Erythroblast (primary cell): ENCODE measurements around the gene SLC25A36.
A peak's percentile ranks its signal among the peaks of the same experiment; 100 is the strongest.
"Not testable (repeated sequence)": the region's sequence is repeated elsewhere in the genome, so short reads cannot be mapped to it uniquely, and the experiment has no call there.

ENCODE experiments used
- DNase-seq, 2 experiments: peaks; one replicate each; lab custom pipeline; 2025; lab: John Stamatoyannopoulos, UW
- GATA1 ChIP-seq: IDR thresholded peaks from 2 replicates; pipeline ENCODE4 v1.6.1; 2011; ENCODE audit warnings: low read depth, mild to moderate bottlenecking, control low read depth, low read length, moderate library complexity
- POLR2A ChIP-seq: IDR thresholded peaks from 2 replicates; pipeline ENCODE4 v1.6.1; 2011; ENCODE audit warnings: mild to moderate bottlenecking, low read length

SLC25A36 gene

DNA sequence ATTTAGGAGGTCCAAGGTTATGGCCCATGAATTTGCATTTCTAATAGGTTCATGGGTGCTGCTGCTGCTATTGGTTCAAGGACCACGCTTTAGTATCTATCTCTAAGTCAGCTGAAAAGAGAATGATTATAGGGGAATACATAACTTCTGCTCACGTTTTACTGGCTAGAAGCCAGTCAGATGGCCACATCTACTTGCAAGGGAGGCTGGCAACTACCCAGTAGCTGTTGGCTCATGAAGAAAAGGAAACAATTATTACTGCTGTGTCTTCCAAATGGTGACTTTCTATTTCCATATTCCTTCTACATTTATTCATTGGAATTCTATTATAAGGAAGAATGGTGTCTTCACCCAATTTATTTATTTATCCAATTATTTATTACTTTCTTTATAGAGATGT is 54.2 kb downstream of the SLC25A36 start:
- DNase-seq: no peak

DNA sequence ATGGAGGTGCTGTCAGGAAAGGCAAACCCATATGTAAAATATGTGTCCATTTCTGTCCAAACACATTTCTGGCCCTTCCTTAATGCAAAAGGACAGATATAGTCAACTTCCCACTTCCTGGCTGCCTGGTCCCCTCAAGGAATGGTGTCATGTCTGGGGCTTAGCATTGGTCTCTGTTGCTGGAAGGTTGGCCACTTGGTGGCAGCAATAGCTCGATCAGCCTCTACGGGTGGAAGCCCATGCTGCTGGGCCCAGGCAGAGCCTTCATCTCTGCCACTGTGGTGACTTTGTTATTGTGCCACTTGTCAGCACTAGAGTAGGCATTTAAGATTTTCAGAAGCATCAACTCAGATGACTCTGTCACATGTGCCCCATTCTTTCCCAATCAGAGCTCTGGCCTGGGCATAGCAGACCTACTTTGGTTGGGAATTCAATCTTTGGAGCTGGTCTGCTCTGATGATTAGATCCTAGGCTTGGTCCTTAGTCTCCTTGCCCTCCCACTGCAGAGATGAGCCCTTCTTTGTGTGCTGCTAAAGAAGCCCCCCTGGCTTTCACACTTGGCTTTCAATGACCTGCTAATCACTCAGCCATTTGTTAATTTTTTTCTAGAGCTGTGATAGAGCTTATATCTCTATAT is 58.5 kb downstream of the SLC25A36 start:
- DNase-seq: peak; percentile 22 to 44
- TF ChIP-seq POLR2A (no peak), GATA1 (no peak)

More for the DNA sequence above, 54.2 kb downstream of the SLC25A36 start:
- no peak for TF ChIP-seq POLR2A
- no peak for TF ChIP-seq GATA1

DNA sequence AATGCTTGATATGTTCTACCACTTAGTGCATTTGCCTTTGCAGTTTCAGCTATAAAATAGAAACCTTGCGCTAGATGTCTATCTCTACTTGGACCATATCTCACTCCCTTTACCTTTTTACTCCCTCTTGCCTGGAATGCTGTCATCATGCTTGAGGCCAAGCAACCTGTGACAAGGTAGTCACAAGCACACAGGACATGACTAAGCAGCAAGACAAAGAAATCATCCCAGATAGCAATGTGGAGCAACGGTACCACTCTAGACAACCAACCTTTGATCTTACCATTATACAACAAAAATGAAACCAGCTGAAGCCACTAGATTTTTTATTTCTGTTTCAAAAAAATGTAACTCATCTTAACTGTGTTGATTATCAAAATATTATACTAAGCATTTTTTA is 59.0 kb downstream of the SLC25A36 start:
- DNase-seq: no peak
- TF ChIP-seq POLR2A (no peak), GATA1 (no peak)

DNA sequence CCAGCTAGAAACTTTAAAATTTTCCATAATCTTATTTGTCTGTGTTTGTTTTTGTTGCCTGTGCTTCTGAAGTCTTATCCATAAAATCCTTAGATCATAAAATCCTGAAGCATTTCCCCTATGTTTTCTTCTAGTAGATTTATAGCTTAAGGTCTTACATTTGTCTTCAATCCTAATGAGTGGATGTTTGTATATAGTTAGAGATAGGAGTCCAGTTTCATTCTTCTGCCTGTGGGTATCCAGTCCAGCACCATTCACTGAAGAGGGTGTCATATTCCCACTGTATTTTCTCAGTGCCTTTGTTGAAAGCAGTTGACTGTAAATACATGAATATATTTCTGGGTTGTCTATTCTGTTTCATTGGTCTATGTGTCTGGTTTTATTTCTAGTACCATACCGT is 64.7 kb downstream of the SLC25A36 start:
- DNase-seq: no peak
- TF ChIP-seq POLR2A (no peak), GATA1 (no peak)

DNA sequence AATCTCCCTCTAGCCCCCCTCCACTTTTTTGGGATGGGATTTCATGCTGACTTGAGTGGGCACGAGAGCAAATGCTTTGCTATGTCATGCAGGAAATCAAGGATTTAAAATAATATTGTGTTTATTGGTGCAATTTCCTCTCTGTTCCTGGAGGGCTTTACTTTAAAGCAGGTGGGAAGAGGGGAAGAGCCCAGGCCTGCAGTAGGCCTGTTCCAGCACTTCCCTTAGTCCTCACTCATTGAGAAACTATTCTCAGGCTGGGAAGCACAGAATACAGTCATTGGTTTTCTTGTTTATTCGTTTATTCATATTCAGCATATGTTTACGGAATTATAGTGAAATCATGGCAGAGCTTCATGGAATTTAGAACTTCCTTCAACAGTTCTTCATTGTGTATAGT is 67.9 kb downstream of the SLC25A36 start:
- TF ChIP-seq GATA1 (no peak), POLR2A (no peak)
- DNase-seq: no peak

DNA sequence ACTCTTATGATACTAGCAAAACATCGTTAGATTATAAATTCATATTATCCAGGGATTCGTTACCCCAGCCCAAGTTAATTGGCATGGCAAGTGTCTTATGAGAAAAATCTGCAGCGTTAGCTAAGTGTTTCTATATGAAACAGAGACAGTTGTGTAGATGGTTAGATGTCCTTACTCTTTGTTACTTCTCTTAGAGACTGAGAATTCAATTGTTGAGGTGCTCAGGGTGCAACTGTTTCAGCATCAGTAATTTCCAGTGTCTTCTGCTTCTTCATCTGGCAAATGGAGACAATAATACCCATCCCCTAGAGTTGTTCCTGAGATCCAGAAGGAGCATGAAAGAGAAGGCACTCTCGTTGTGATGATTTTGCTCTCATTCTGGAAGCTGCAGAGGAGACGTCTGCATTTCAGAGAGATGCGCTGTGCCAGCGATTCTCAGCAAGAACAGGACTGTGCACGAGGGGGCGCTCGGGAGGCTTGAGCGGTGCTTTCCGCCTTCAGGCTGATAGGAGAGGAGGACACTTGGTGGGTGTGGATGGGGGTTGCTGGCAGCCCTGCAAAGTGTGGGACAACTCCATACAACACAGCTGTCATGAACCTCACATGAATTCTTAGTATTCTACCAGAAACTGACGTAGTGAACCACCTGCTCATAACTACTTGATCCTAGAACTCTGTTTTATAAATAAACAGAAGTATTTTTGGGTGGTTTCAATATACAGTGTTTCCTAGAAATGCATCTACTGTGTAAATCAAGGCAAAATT is 69.8 kb downstream of the SLC25A36 start:
- DNase-seq: peak; percentile 56 to 73
- TF ChIP-seq GATA1 (no peak), POLR2A (no peak)

DNA sequence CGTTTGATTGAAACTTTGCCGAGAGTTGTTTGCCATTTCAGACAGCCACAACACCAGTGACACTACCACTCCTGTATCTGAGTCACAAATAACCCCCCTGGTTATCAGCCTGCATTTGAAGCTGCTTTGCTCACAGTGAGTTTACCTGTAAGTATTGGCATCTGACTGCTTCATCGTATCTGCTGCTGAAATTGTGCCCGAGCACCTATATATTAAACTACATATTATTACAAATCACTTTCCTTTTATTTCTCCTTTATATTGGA is 70.3 kb downstream of the SLC25A36 start:
- TF ChIP-seq POLR2A: no peak
- TF ChIP-seq GATA1: no peak

DNA sequence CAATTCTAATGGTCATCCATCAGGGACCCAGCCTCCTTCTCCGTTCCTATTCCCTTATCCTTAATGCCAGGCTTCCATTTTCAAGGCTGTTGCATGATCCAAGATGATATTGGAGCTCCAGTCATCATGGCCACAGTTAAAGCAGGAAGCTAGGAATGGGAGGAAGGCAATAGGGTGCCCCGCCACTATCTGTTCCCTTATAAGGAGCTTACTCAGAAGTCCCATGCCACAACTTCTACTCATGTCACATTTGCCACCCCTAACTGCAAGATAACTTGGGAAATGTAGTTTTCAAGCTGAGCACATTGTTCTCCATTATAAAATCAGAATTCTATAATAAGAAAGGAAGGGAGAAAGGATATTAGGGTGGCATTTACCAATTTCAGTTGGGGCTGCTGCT is 70.9 kb downstream of the SLC25A36 start:
- DNase-seq: no peak
- TF ChIP-seq POLR2A (no peak), GATA1 (no peak)

More for the DNA sequence above, 70.3 kb downstream of the SLC25A36 start:
- no peak for DNase-seq

DNA sequence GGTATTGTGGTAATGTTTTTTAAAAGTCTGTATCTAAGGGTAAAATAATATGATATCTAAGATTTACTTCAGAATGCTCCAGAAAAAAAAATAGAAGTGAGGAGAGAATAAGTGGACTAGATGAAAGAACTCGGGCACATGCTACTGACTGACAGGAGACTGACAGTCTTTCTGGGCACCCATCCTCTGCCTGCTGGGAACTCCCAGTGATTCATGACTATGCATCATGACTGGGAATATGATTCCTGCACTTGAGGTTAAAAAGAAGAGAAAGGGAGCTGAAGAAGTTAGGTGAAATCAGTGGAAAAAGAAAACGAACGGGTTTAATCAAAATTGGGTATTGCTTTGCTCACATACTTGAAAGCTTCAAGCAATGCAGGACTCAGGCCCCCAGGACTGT is 73.8 kb downstream of the SLC25A36 start:
- DNase-seq: no peak
- no peak for TF ChIP-seq POLR2A
- no peak for TF ChIP-seq GATA1

DNA sequence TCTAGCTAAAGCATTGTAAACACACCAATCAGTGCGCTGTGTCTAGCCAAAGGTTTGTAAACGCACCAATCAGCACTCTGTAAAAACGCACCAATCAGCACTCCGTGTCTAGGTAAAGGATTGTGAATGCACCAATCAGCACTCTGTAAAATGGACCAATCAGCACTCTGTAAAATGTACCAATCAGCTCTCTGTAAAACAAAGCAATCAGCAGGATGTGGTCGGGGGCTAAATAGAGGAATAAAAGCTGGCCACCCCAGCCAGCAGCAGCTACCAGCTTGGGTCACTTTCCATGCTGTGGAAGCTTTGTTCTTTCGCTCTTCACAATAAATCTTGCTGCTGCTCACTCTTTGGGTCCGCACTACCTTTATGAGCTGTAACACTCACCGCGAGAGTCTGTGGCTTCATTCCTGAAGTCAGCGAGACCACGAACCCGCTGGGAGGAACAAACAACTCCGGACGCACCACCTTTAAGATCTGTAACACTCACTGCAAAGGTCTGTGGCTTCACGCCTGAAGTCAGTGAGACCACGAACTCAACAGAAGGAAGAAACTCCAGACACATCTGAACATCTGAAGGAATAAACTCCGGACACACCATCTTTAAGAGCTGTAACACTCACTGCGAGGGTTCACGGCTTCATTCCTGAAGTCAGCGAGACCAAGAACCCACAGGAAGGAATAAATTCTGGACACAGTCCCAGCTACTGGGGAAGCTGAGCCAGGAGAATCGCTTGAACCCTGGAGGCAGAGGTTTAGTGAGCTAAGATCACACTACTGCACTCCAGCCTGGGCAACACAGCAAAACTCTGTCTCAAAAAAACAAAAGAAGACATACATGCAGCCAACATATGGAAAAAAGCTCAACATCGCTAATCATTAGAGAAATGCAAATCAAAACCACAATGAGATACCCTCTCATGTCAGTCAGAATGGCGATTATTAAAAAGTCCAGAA is 76.0 kb downstream of the SLC25A36 start:
- not testable (repeated sequence) for DNase-seq

DNA sequence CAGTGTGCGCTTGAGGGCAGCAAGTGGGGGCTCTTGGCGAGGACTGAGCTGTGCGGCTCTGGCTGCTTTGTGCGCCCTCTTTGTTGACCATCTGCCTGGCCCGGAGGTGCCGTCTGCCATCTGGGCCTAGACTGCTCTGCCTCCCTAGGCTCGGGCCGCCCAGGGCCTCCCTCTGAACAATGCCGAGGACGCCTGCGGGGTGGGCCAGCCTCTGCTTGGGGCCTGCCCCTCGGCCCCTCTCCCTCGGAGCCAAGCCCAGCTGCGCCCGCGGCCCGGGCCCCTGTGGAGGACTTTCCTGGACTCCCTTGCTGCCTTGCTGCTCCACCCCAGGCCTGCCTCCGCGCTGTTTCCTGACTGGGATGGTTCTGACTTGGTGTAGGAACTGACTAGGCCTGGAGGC is 77.6 kb downstream of the SLC25A36 start:
- no peak for TF ChIP-seq POLR2A
- no peak for TF ChIP-seq GATA1
- no peak for DNase-seq

DNA sequence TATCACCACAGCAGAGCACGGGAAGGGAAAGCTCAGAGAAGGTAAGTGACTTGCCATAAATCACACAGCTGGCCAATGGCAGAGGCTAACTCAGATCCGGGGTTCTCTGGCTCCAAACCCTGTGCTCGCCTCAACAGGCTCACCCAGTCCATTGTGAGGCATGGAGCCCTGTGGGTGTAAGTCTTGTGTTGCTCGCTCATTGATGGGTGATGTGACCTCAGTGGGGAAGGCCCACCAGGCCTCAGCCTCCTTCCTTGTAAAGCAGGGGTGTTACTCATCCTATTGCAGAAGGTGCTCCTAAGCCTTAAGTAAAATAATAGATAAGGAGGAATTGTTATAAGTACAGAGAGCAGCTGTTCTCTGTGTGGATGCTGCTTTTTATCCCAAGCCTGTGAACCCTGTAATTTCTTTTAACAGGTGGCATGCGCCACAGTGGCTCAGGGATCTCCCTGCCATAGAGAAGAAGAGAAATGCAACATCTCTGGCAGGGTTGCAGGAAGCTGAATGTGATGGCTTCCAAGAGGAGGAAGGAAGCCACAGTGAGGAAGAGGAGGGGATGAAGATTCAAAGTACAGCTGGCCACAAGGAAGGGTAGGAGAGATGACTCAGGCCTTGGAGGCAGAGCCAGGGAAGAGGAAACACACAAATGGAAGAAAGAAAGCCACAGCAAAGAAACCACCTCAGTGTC is 78.7 kb downstream of the SLC25A36 start:
- DNase-seq: no peak
- TF ChIP-seq POLR2A (no peak), GATA1 (no peak)

DNA sequence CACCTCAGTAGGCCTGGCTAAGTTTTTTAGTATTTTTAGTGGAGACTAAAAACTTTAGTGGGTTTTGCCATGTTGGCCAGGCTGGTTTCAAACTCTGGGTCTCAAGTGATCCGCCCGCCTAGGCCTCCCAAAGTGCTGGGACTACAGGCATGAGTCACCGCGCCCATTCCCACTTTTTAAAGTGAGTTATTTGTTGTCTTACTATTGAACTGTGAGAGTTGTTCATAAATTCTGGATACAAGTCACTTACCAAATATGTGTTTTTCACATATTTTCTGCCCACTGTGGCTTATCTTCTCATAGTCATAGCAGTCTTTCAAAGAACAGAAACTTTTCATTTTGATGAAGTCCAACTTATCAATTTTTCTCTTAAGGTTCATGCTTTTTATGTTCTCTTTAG is 79.6 kb downstream of the SLC25A36 start:
- TF ChIP-seq GATA1 (no peak), POLR2A (no peak)
- no peak for DNase-seq
